CD14-positive monocyte (primary cell): ENCODE measurements around the gene STON1. TPM values are rescaled to one million over a fixed set of nuclear protein-coding genes. Genes with fewer than 3 reads are reported as not detected.

Experiments
- DNase-seq, 3 donors: peaks; one replicate each; pipeline ENCODE4 v3.0.0-alpha.2; 2011 to 2022
- H2AFZ ChIP-seq: 2 replicates; pipeline ENCODE4 v1.6.0; 2012; ENCODE audit warnings: mild to moderate bottlenecking, low read depth, low read length, inconsistent platforms; ENCODE audit not compliant: insufficient read depth, poor library complexity, severe bottlenecking
- H3K27ac ChIP-seq, 2 donors: 1 replicate in 1 of 2; 2 replicates in 1 of 2; pipeline ENCODE4 v1.5.1; 2012 to 2013; ENCODE audit warnings: low read length in 2 of 2, control low read depth in 1 of 2, inconsistent platforms in 1 of 2, low read depth in 1 of 2, mild to moderate bottlenecking in 1 of 2
- H3K27me3 ChIP-seq, 2 donors: one replicate each; pipeline versions ENCODE4 v1.6.0 to v1.6.1; 2011 to 2013; ENCODE audit warnings: low read length in 2 of 2; ENCODE audit not compliant: control insufficient read depth in 2 of 2, insufficient read depth in 2 of 2
- H3K36me3 ChIP-seq, 2 donors: replicated peaks in 1 of 2; 1 replicate in 1 of 2; 2 replicates in 1 of 2; pipeline versions ENCODE4 v1.5.1 to v1.6.1; 2012 to 2013; ENCODE audit warnings: low read length in 2 of 2, control low read depth in 1 of 2, inconsistent platforms in 1 of 2, mild to moderate bottlenecking in 1 of 2; ENCODE audit not compliant: insufficient read depth in 2 of 2, control insufficient read depth in 1 of 2
- H3K4me1 ChIP-seq, 2 donors: 1 replicate in 1 of 2; 2 replicates in 1 of 2; pipeline versions ENCODE4 v1.5.1 to v1.6.1; 2012 to 2013; ENCODE audit warnings: low read length in 2 of 2, control low read depth in 1 of 2, inconsistent platforms in 1 of 2, mild to moderate bottlenecking in 1 of 2, moderate library complexity in 1 of 2; ENCODE audit not compliant: insufficient read depth in 2 of 2, control insufficient read depth in 1 of 2
- H3K4me2 ChIP-seq: replicated peaks from 2 replicates; pipeline ENCODE3; 2012; ENCODE audit warnings: low read length, moderate library complexity, mild to moderate bottlenecking; ENCODE audit not compliant: poor library complexity, severe bottlenecking; ENCODE audit errors: extremely low read depth
- H3K4me3 ChIP-seq, 3 experiments: fragments of 200-600 bp in 1 of 3; sonication (generic) in 1 of 3; replicated peaks in 1 of 3; 1 replicate in 2 of 3; 2 replicates in 1 of 3; pipeline ENCODE4 v1.5.1; 2011 to 2013; ENCODE audit warnings: low read length in 3 of 3, mild to moderate bottlenecking in 3 of 3, control low read depth in 2 of 3, low read depth in 2 of 3, inconsistent platforms in 1 of 3, moderate library complexity in 1 of 3
- H3K79me2 ChIP-seq: 2 replicates; pipeline ENCODE4 v1.6.0; 2012; ENCODE audit warnings: mild to moderate bottlenecking, control low read depth, inconsistent platforms, low read length, moderate library complexity; ENCODE audit not compliant: insufficient read depth
- H3K9ac ChIP-seq: 2 replicates; pipeline ENCODE4 v1.6.0; 2017; ENCODE audit warnings: low read length, mild to moderate bottlenecking; ENCODE audit not compliant: insufficient read depth, poor library complexity, severe bottlenecking
- H3K9me3 ChIP-seq, 2 donors: replicated peaks in 1 of 2; 1 replicate in 1 of 2; 2 replicates in 1 of 2; pipeline versions ENCODE4 v1.5.1 to v1.6.1; 2012 to 2013; ENCODE audit warnings: low read length in 2 of 2, control low read depth in 1 of 2; ENCODE audit not compliant: control insufficient read depth in 1 of 2, insufficient read depth in 1 of 2
- H4K20me1 ChIP-seq: 2 replicates; pipeline ENCODE4 v1.6.0; 2012; ENCODE audit warnings: mild to moderate bottlenecking, low read length, control low read depth, moderate library complexity; ENCODE audit not compliant: insufficient read depth
- H3K27ac Mint-ChIP-seq, 7 donors: one replicate each; pipeline ENCODE4 v1.8.0; 2020; ENCODE audit warnings: mild to moderate bottlenecking in 7 of 7, mixed read lengths in 7 of 7, moderate library complexity in 6 of 7, inconsistent platforms in 2 of 7
- H3K27me3 Mint-ChIP-seq, 3 donors: one replicate each; pipeline ENCODE4 v1.8.0; 2021 to 2022; ENCODE audit warnings: low read depth in 3 of 3, mild to moderate bottlenecking in 3 of 3, mixed read lengths in 3 of 3, moderate library complexity in 3 of 3, inconsistent platforms in 1 of 3
- H3K36me3 Mint-ChIP-seq, 2 donors: one replicate each; pipeline ENCODE4 v1.8.0; 2020; ENCODE audit warnings: mixed read lengths in 2 of 2, inconsistent platforms in 1 of 2, mild to moderate bottlenecking in 1 of 2
- H3K4me1 Mint-ChIP-seq: one replicate; pipeline ENCODE4 v1.8.0; 2020; ENCODE audit warnings: mild to moderate bottlenecking, mixed read lengths
- H3K4me3 Mint-ChIP-seq, 2 donors: one replicate each; pipeline ENCODE4 v1.8.0; 2020; ENCODE audit warnings: mild to moderate bottlenecking in 2 of 2, mixed read lengths in 2 of 2, moderate library complexity in 1 of 2
- H3K9me3 Mint-ChIP-seq, 7 donors: one replicate each; pipeline ENCODE4 v1.8.0; 2020 to 2022; ENCODE audit warnings: mixed read lengths in 7 of 7, mild to moderate bottlenecking in 6 of 7, moderate library complexity in 6 of 7, inconsistent platforms in 2 of 7
- CTCF ChIP-seq: fragments of 200-600 bp; IDR thresholded peaks from one replicate; pipeline ENCODE4 v1.8.0; 2022; ENCODE audit warnings: antibody characterized with exemption, mild to moderate bottlenecking
- WGBS: methylation state at CpG from one replicate; pipeline ENCODE4 v1.1.5; 2013; ENCODE audit warnings: missing lambda C conversion rate; ENCODE audit not compliant: insufficient coverage; 5-methylcytosine and 5-hydroxymethylcytosine counted together
- intact Hi-C, 2 donors: fragments of 100-400 bp; cut with micrococcal nuclease; formaldehyde crosslinking; loops; one replicate each; pipeline versions ENCODE4 v1.15.0 to v1.15.1; 2023
- polyA plus RNA-seq, 3 donors: library from polyadenylated mRNA; depleted of rRNA in 1 of 3; unstranded in 2 of 3; stranded (reverse) in 1 of 3; fragments of 300-500 nt in 2 of 3; fragments of >200 nt in 1 of 3; fragmentation: Illumina TruSeq in 2 of 3; gene quantifications; 1 replicate in 2 of 3; 2 replicates in 1 of 3; pipeline ENCODE4 v1.2.3, GENCODE V29; 2012 to 2021

The STON1 gene
- polyA plus RNA-seq, 3 donors = 0.12 to 0.33 TPM; not detected in 1

GRCh38 chr2:48545244-48545643, 15.3 kb downstream of the STON1 start:
- H3K4me3 Mint-ChIP-seq = no peak overlapping the region
- Histone ChIP-seq H3K36me3 (no peaks in the 10 kb centered on the region), H3K79me2 (no peaks in the 10 kb centered on the region), H2AFZ (no peak overlapping the region), H3K27me3 (no peaks in the 10 kb centered on the region), H3K4me3 (no peak overlapping the region), H3K27ac (no peak overlapping the region), H3K9ac (no peak overlapping the region), H3K9me3 (no peaks in the 10 kb centered on the region), H4K20me1 (no peaks in the 10 kb centered on the region), H3K4me2 (no peak overlapping the region), H3K4me1 (no peaks in the 10 kb centered on the region)
- H3K36me3 Mint-ChIP-seq = no peaks in the 10 kb centered on the region
- intact Hi-C loops = no loop called here
- H3K4me1 Mint-ChIP-seq = no peaks in the 10 kb centered on the region
- no peak overlapping the region for H3K27ac Mint-ChIP-seq
- TF ChIP-seq CTCF = no peak
- H3K9me3 Mint-ChIP-seq = no peaks in the 10 kb centered on the region
- 95% methylated on average over 10 of the region's 10 CpGs for WGBS
- DNase-seq = no peak
- H3K27me3 Mint-ChIP-seq = peaks cover 0 to 4% (median 3%) of the 10 kb centered on the region in 3 donors

- Histone ChIP-seq H3K27ac (no peak overlapping the region), H3K27me3 (no peaks in the 10 kb centered on the region), H3K4me2 (no peak overlapping the region), H3K9ac (no peak overlapping the region), H3K79me2 (no peaks in the 10 kb centered on the region), H4K20me1 (no peaks in the 10 kb centered on the region), H3K4me3 (no peak overlapping the region), H3K4me1 (no peaks in the 10 kb centered on the region), H2AFZ (no peak overlapping the region), H3K9me3 (no peaks in the 10 kb centered on the region), H3K36me3 (no peaks in the 10 kb centered on the region)
- Mint-ChIP-seq H3K4me3 (no peak overlapping the region), H3K27ac (no peak overlapping the region), H3K27me3 (peaks cover 0 to 3% (median 2%) of the 10 kb centered on the region in 3 donors), H3K36me3 (no peaks in the 10 kb centered on the region), H3K9me3 (peaks cover 0 to 3% (median 0%) of the 10 kb centered on the region in 7 donors), H3K4me1 (no peaks in the 10 kb centered on the region)
- no peak for TF ChIP-seq CTCF
- DNase-seq = no peak
- 95% methylated on average over 3 of the region's 5 CpGs for WGBS
- intact Hi-C loops = no loop called here
These were observed 18.9 kb downstream of the STON1 start for GRCh38 chr2:48548840-48549239.
